ENCODE data around the gene DZIP1L. TPM values are rescaled to one million over a fixed set of nuclear protein-coding genes. Genes with fewer than 3 reads are reported as not detected.
A peak's percentile ranks its signal among the peaks of the same experiment; 100 is the strongest.
"Not testable (repeated sequence)": the region's sequence is repeated elsewhere in the genome, so short reads cannot be mapped to it uniquely, and the experiment has no call there.

Gene DZIP1L
- total RNA-seq, 1 experiment from 2014 or later: 11.1 TPM

- no peak for TF ChIP-seq TCF7L2 (IDR thresholded peaks at IDR 0.05; ENCODE audit: low read depth, low read length)
- no peak for TF ChIP-seq CTCF (IDR thresholded peaks at IDR 0.05)
- TF ChIP-seq SIN3A (IDR thresholded peaks at IDR 0.05; ENCODE audit: borderline replicate concordance, insufficient read depth, low read depth, low read length): no peak
- TF ChIP-seq REST (IDR thresholded peaks at IDR 0.05; ENCODE audit: insufficient read depth in 1 of 2, low read depth in 2 of 2, low read length in 1 of 2): no peak
- H3K27me3 ChIP-seq (ENCODE audit: control insufficient read depth, insufficient read depth, low read length): no peaks in the 10 kb centered on the region
- no peak overlapping the region for H3K4me3 ChIP-seq (ENCODE audit: low read depth in 2 of 2, low read length in 2 of 2)
- in situ Hi-C loops (cut with HindIII; ENCODE audit: low pct_unique_long_range_greater_than_20kb, low sequenced_read_pairs) (no loop called here), intact Hi-C loops (cut with micrococcal nuclease; ENCODE audit: unreplicated experiment) (no loop called here)
- no peaks in the 10 kb centered on the region for H3K36me3 ChIP-seq (ENCODE audit: control insufficient read depth, insufficient read depth, low read length)
- H3K27ac ChIP-seq (ENCODE audit: low read length): no peak overlapping the region
- H3K4me1 ChIP-seq (ENCODE audit: control insufficient read depth, insufficient read depth, low read length): no peaks in the 10 kb centered on the region
- ATAC-seq (peak; percentile 27; the same call in 1 of the 2 replicates), DNase-seq (ENCODE audit: low read depth, low spot score) (no peak)
- no TSS peak for BruUV-seq (replicated peaks)
- no peaks in the 10 kb centered on the region for H3K9me3 ChIP-seq (ENCODE audit: control insufficient read depth, insufficient read depth, low read depth, low read length)
- POLR2A ChIA-PET: no interaction called here
- CTCF ChIA-PET: no interaction called here
Measured at GRCh38 chr3:138103466-138103865, 11.9 kb downstream of the DZIP1L start.

GRCh38 chr3:138101351-138101940 is 14.0 kb downstream of the DZIP1L start:
- BruUV-seq (replicated peaks); in situ Hi-C loops (cut with HindIII; ENCODE audit: low pct_unique_long_range_greater_than_20kb, low sequenced_read_pairs); intact Hi-C loops (cut with micrococcal nuclease; ENCODE audit: unreplicated experiment); H3K4me3 ChIP-seq (ENCODE audit: low read depth in 2 of 2, low read length in 2 of 2); ATAC-seq; H3K9me3 ChIP-seq (ENCODE audit: control insufficient read depth, insufficient read depth, low read depth, low read length); H3K27me3 ChIP-seq (ENCODE audit: control insufficient read depth, insufficient read depth, low read length); H3K36me3 ChIP-seq (ENCODE audit: control insufficient read depth, insufficient read depth, low read length); DNase-seq (ENCODE audit: low read depth, low spot score); POLR2A ChIA-PET; H3K4me1 ChIP-seq (ENCODE audit: control insufficient read depth, insufficient read depth, low read length); H3K27ac ChIP-seq (ENCODE audit: low read length): not testable (repeated sequence)
- TF ChIP-seq CTCF (IDR thresholded peaks at IDR 0.05): peak; percentile 68
- CTCF ChIA-PET: interaction anchor here (0.6 to 0.7 kb wide), 2 partner anchors 21 to 26 kb away, joined by 3 to 6 read pairs; no protein-coding TSS in a partner anchor

All from Panc1 (cell line).